ENCODE measurements around the gene FHOD1. TPM values are rescaled to one million over a fixed set of nuclear protein-coding genes. Genes with fewer than 3 reads are reported as not detected.

FHOD1 gene
- total and polyA plus RNA-seq, 9 of the 15 experiments (the other 6 are each of a cell fraction or from before 2014, with no cell fraction given) = 18.7 to 126 (median 32.3) TPM

GRCh38 chr16:67246081-67246755 is 1.1 kb downstream of the FHOD1 start (continued):
- TF ChIP-seq, protein P1, sequence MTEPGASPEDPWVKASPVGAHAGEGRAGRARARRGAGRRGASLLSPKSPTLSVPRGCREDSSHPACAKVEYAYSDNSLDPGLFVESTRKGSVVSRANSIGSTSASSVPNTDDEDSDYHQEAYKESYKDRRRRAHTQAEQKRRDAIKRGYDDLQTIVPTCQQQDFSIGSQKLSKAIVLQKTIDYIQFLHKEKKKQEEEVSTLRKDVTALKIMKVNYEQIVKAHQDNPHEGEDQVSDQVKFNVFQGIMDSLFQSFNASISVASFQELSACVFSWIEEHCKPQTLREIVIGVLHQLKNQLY (CRISPR knock-in tag; conservative IDR thresholded peaks at IDR 0.05) = no peak
- TF ChIP-seq ZNF436 (CRISPR knock-in tag; IDR thresholded peaks at IDR 0.05) (no peak), KAT7 (CRISPR knock-in tag; IDR thresholded peaks at IDR 0.05; ENCODE audit: borderline replicate concordance) (peak; percentile 58; the same call in 1 of the 2 replicates), KDM2B (CRISPR knock-in tag; IDR thresholded peaks at IDR 0.05) (no peak), BCLAF1 (IDR thresholded peaks at IDR 0.05; ENCODE audit: borderline replicate concordance in 1 of 2, control insufficient read depth in 1 of 2, low read depth in 2 of 2, low read length in 1 of 2) (no peak), BMI1 (IDR thresholded peaks at IDR 0.05; ENCODE audit: low read length) (no peak), KLF10 (CRISPR knock-in tag; IDR thresholded peaks at IDR 0.05) (no peak), AFF1 (IDR thresholded peaks at IDR 0.05; ENCODE audit: low read depth in 1 of 2, partially characterized antibody in 2 of 2) (no peak)
- TF ChIP-seq, protein P2, sequence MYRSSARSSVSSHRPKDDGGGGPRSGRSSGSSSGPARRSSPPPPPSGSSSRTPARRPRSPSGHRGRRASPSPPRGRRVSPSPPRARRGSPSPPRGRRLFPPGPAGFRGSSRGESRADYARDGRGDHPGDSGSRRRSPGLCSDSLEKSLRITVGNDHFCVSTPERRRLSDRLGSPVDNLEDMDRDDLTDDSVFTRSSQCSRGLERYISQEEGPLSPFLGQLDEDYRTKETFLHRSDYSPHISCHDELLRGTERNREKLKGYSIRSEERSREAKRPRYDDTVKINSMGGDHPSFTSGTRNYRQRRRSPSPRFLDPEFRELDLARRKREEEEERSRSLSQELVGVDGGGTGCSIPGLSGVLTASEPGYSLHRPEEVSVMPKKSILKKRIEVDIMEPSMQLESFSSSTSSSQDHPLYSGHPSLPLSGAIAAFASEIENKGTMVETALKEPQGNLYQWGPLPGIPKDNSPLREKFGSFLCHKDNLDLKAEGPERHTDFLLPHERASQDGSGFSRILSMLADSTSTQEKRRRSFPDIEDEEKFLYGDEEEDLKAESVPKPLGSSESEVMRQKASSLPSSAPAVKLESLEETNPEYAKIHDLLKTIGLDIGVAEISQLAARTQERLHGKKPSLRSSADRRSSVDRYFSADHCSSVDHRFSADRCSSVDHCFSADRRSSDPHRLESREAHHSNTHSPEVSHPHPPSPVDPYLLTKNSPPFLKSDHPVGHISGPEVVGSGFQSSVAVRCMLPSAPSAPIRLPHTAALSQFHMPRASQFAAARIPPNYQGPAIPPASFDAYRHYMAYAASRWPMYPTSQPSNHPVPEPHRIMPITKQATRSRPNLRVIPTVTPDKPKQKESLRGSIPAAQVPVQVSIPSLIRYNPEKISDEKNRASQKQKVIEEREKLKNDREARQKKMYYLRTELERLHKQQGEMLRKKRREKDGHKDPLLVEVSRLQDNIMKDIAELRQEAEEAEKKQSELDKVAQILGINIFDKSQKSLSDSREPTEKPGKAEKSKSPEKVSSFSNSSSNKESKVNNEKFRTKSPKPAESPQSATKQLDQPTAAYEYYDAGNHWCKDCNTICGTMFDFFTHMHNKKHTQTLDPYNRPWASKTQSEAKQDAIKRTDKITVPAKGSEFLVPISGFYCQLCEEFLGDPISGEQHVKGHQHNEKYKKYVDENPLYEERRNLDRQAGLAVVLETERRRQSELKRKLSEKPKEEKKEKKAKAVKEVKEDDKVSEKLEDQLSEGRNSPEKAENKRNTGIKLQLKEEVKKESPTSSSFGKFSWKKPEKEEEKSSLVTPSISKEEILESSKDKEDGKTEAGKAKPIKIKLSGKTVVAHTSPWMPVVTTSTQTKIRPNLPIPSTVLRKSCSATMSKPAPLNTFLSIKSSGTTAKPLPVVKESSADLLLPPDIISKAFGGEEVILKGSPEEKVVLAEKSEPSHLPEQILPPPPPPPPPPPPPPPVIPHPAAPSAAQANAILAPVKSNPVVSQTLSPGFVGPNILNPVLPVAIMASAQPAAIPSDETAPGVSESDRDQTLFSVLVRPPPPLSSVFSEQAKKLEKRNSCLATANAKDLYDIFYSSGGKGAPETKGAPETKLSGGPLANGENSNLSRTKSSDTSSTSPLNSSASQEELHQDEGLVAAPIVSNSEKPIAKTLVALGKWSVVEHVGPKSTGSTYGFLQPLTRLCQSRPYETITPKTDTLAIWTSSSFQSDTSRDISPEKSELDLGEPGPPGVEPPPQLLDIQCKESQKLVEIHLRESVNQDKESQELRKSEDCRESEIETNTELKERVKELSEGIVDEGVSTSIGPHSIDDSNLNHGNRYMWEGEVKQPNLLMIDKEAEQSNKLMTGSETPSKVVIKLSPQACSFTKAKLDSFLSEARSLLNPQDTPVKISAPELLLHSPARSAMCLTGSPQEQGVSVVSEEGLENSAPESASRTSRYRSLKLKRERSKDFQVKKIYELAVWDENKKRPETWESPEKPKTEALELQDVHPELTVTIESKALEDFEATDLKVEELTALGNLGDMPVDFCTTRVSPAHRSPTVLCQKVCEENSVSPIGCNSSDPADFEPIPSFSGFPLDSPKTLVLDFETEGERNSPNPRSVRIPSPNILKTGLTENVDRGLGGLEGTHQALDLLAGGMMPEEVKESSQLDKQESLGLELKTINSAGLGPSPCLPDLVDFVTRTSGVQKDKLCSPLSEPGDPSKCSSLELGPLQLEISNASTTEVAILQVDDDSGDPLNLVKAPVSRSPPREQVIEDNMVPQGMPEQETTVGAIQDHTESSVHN (IDR thresholded peaks at IDR 0.05; ENCODE audit: borderline replicate concordance in 1 of 2, low read depth in 1 of 2) = no peak

Measured in K562 (cell line).